HCT116 (cell line): ENCODE measurements around the gene TMEM81. TPM values are rescaled to one million over a fixed set of nuclear protein-coding genes. Genes with fewer than 3 reads are reported as not detected.

Experiments used
- ATAC-seq: fragments of 200-7000 bp; cut with Tn5 transposase; 2 replicates; pipeline ENCODE4 v1.9.1; 2020; ENCODE audit warnings: mild to moderate bottlenecking, moderate library complexity
- BruUV-seq: library from RNA; stranded (reverse); fragments of 400-500 nt; replicated peaks from 2 replicates; lab custom pipeline; 2021; lab: Mats Ljungman, UMichigan
- CTCF ChIA-PET: fragments of 300-600 bp; sonication (Branson Sonifier 250); formaldehyde crosslinking; loops from one replicate; lab custom pipeline; 2021; ENCODE audit warnings: antibody characterized with exemption; lab: Charles Lee
- POLR2A ChIA-PET: fragments of 300-600, 350-600 bp; sonication (Branson Sonifier 250); formaldehyde crosslinking; loops from one replicate; lab custom pipeline; 2021; ENCODE audit warnings: antibody characterized with exemption; lab: Charles Lee
- RAD21 ChIA-PET, 2 experiments: fragments of 300-600 bp; sonication (Branson Sonifier 250); formaldehyde crosslinking; loops; one replicate each; lab custom pipeline; 2023; ENCODE audit warnings: low total read pairs in 2 of 2; ENCODE audit not compliant: uncharacterized antibody in 2 of 2, unreplicated experiment in 2 of 2, low non-redundant PET in 1 of 2; lab: Charles Lee
- DNase-seq: peaks from one replicate; pipeline ENCODE4 v3.0.0-alpha.2; 2010; ENCODE audit warnings: low read depth, low spot score
- H2AFZ ChIP-seq: fragments of 200-600 bp; shearing (Covaris generic), sonication (generic); 2 replicates; pipeline ENCODE4 v1.6.1; 2017; ENCODE audit warnings: low read depth, mixed run types, mixed read lengths, antibody characterized with exemption, low read length; ENCODE audit not compliant: poor library complexity, severe bottlenecking
- H3K27ac ChIP-seq: 2 replicates; pipeline ENCODE4 v1.5.1; 2012; ENCODE audit warnings: low read depth, low read length
- H3K27me3 ChIP-seq: fragments of 200-600 bp; sonication (generic); 2 replicates; pipeline ENCODE4 v1.6.1; 2016; ENCODE audit warnings: mixed run types, low read length, mixed read lengths; ENCODE audit not compliant: insufficient read depth
- H3K36me3 ChIP-seq, 2 experiments: fragments of 200-500 bp in 1 of 2; fragments of 200-600 bp in 1 of 2; sonication (Bioruptor generic) in 1 of 2; sonication (generic) in 1 of 2; 2 replicates each; pipeline versions ENCODE4 v1.5.1 to v1.6.1; 2014 to 2016; ENCODE audit warnings: low read length in 2 of 2, inconsistent platforms in 1 of 2, mixed read lengths in 1 of 2, mixed run types in 1 of 2; ENCODE audit not compliant: insufficient read depth in 2 of 2, control insufficient read depth in 1 of 2
- H3K4me1 ChIP-seq, 2 experiments: fragments of 200-600 bp in 1 of 2; sonication (generic) in 1 of 2; 2 replicates each; pipeline versions ENCODE4 v1.5.1 to v1.6.1; 2012 to 2017; ENCODE audit warnings: low read length in 2 of 2, inconsistent platforms in 1 of 2, mild to moderate bottlenecking in 1 of 2, mixed read lengths in 1 of 2, mixed run types in 1 of 2, moderate library complexity in 1 of 2; ENCODE audit not compliant: insufficient read depth in 2 of 2, control insufficient read depth in 1 of 2
- H3K4me2 ChIP-seq: fragments of 200-600 bp; sonication (generic); 2 replicates; pipeline ENCODE4 v1.6.1; 2017; ENCODE audit warnings: mixed run types, low read length, mixed read lengths
- H3K4me3 ChIP-seq, 2 experiments: fragments of 200-600 bp in 1 of 2; sonication (generic) in 1 of 2; replicated peaks in 1 of 2; 2 replicates each; pipeline ENCODE4 v1.5.1; 2011 to 2016; ENCODE audit warnings: low read length in 2 of 2, control low read depth in 1 of 2, low read depth in 1 of 2, mild to moderate bottlenecking in 1 of 2, mixed read lengths in 1 of 2, mixed run types in 1 of 2
- H3K79me2 ChIP-seq: fragments of 200-600 bp; sonication (generic); 2 replicates; pipeline ENCODE4 v1.6.1; 2017; ENCODE audit warnings: mild to moderate bottlenecking, mixed run types, low read length, moderate library complexity, mixed read lengths; ENCODE audit not compliant: insufficient read depth
- H3K9ac ChIP-seq: fragments of 200-600 bp; sonication (generic); 2 replicates; pipeline ENCODE4 v1.6.1; 2016; ENCODE audit warnings: low read length, mixed read lengths
- H3K9me2 ChIP-seq: fragments of 200-600 bp; sonication (generic), shearing (Covaris generic); 2 replicates; pipeline ENCODE4 v1.6.1; 2017; ENCODE audit warnings: mixed run types, mild to moderate bottlenecking, moderate library complexity; ENCODE audit not compliant: insufficient read depth
- H3K9me3 ChIP-seq, 2 experiments: fragments of 200-500 bp in 1 of 2; fragments of 200-600 bp in 1 of 2; sonication (Bioruptor generic) in 1 of 2; sonication (generic) in 1 of 2; 2 replicates each; pipeline ENCODE4 v1.6.1; 2014 to 2017; ENCODE audit warnings: low read length in 2 of 2, mixed read lengths in 2 of 2, inconsistent platforms in 1 of 2, low read depth in 1 of 2, mild to moderate bottlenecking in 1 of 2, mixed run types in 1 of 2, moderate library complexity in 1 of 2; ENCODE audit not compliant: control insufficient read depth in 1 of 2, insufficient read depth in 1 of 2
- H4K20me1 ChIP-seq: fragments of 200-600 bp; sonication (generic), shearing (Covaris generic); 2 replicates; pipeline ENCODE4 v1.6.1; 2017; ENCODE audit warnings: mixed run types, mild to moderate bottlenecking, moderate library complexity; ENCODE audit not compliant: insufficient read depth
- CBX3 ChIP-seq: IDR thresholded peaks from 2 replicates; pipeline ENCODE4 v1.6.1; 2012; ENCODE audit warnings: low read depth
- CEBPB ChIP-seq: IDR thresholded peaks from 2 replicates; pipeline ENCODE4 v1.6.1; 2012; ENCODE audit warnings: low read depth
- EGR1 ChIP-seq: IDR thresholded peaks from 2 replicates; pipeline ENCODE4 v1.6.1; 2012; ENCODE audit warnings: low read depth
- ELF1 ChIP-seq: IDR thresholded peaks from 2 replicates; pipeline ENCODE4 v1.6.1; 2012; ENCODE audit warnings: low read depth, borderline replicate concordance
- JUND ChIP-seq: IDR thresholded peaks from 2 replicates; pipeline ENCODE4 v1.6.1; 2012
- MAX ChIP-seq: IDR thresholded peaks from 2 replicates; pipeline ENCODE4 v1.6.1; 2012
- POLR2A ChIP-seq: IDR thresholded peaks from 2 replicates; pipeline ENCODE4 v1.7.0; 2011; ENCODE audit warnings: borderline replicate concordance; ENCODE audit not compliant: insufficient read depth, insufficient read length; ENCODE audit errors: extremely low read depth
- POLR2AphosphoS5 ChIP-seq: IDR thresholded peaks from 2 replicates; pipeline ENCODE4 v1.6.1; 2011; ENCODE audit warnings: mild to moderate bottlenecking, low read depth, low read length, moderate library complexity
- RAD21 ChIP-seq: IDR thresholded peaks from 2 replicates; pipeline ENCODE4 v1.6.1; 2012; ENCODE audit warnings: low read depth, mild to moderate bottlenecking
- SIN3A ChIP-seq: IDR thresholded peaks from 2 replicates; pipeline ENCODE4 v1.6.1; 2012; ENCODE audit warnings: low read depth
- SP1 ChIP-seq: IDR thresholded peaks from 2 replicates; pipeline ENCODE4 v1.6.1; 2012; ENCODE audit warnings: low read depth
- ZNF274 ChIP-seq: fragments of 200-500 bp; sonication (Bioruptor generic); IDR thresholded peaks from 2 replicates; pipeline ENCODE4 v1.6.1; 2014; ENCODE audit warnings: mild to moderate bottlenecking, low read depth, low read length, inconsistent platforms
- intact Hi-C: fragments of 100-400 bp; cut with micrococcal nuclease; formaldehyde crosslinking; loops from 2 replicates; pipeline ENCODE4 v1.10.0; 2022
- total RNA-seq: library from RNA; stranded (reverse); gene quantifications from one replicate; pipeline ENCODE4 v1.2.1, GENCODE V29; 2021; ENCODE audit not compliant: unreplicated experiment

The TMEM81 gene
- total RNA-seq, 1 experiment from 2014 or later: 4.9 TPM

GRCh38 chr1:205059660-205060059, 24.6 kb downstream of the TMEM81 start:
- Histone ChIP-seq H3K9me3 (no peaks in the 10 kb centered on the region), H3K79me2 (no peaks in the 10 kb centered on the region), H4K20me1 (no peaks in the 10 kb centered on the region), H3K27ac (no peak overlapping the region), H2AFZ (no peak overlapping the region), H3K4me3 (no peak overlapping the region), H3K4me2 (no peak overlapping the region), H3K9ac (no peak overlapping the region), H3K9me2 (no peaks in the 10 kb centered on the region), H3K27me3 (no peaks in the 10 kb centered on the region), H3K36me3 (no peaks in the 10 kb centered on the region), H3K4me1 (no peaks in the 10 kb centered on the region; a peak in 1 of 4 replicates)
- DNase-seq (no peak), ATAC-seq (no peak)
- ChIA-PET RAD21 (no interaction called here), POLR2A (no interaction called here), CTCF (no interaction called here)
- intact Hi-C loops: loop anchor here (5.0 kb wide), 1 partner anchor 252 kb away; no protein-coding TSS in a partner anchor
- no TSS peak for BruUV-seq
- TF ChIP-seq RAD21 (no peak), SP1 (no peak), CEBPB (no peak), EGR1 (no peak), MAX (no peak), CBX3 (no peak), POLR2AphosphoS5 (no peak), POLR2A (no peak), JUND (no peak)

GRCh38 chr1:205058853-205059252, 25.4 kb downstream of the TMEM81 start:
- Histone ChIP-seq H3K4me3 (no peak overlapping the region), H3K36me3 (no peaks in the 10 kb centered on the region), H3K27me3 (no peaks in the 10 kb centered on the region), H3K79me2 (no peaks in the 10 kb centered on the region), H3K9me2 (no peaks in the 10 kb centered on the region), H3K27ac (no peak overlapping the region), H3K4me2 (no peak overlapping the region), H3K9me3 (no peaks in the 10 kb centered on the region), H3K9ac (no peak overlapping the region), H2AFZ (no peak overlapping the region), H3K4me1 (no peaks in the 10 kb centered on the region; a peak in 1 of 4 replicates), H4K20me1 (no peaks in the 10 kb centered on the region)
- RAD21 ChIA-PET: no interaction called here
- intact Hi-C loops: no loop called here
- CTCF ChIA-PET: no interaction called here
- TF ChIP-seq ELF1: no peak
- no peak for TF ChIP-seq JUND
- no peak for TF ChIP-seq MAX
- no peak for TF ChIP-seq POLR2A
- TF ChIP-seq SIN3A: no peak
- TF ChIP-seq CBX3: no peak
- no peak for TF ChIP-seq ZNF274
- DNase-seq (no peak), ATAC-seq (no peak)
- no TSS peak for BruUV-seq
- POLR2A ChIA-PET: no interaction called here
